Spinal cord (tissue), 10 donors: ENCODE results near the gene MRNIP. TPM values are rescaled to one million over a fixed set of nuclear protein-coding genes. Genes with fewer than 3 reads are reported as not detected.

Experiments
- DNase-seq, 6 donors: peaks; one replicate each; pipeline versions ENCODE4 v3.0.0 to v3.0.0-alpha.2; 2013 to 2015; ENCODE audit warnings: low spot score in 6 of 6, low read depth in 4 of 6
- H3K27ac ChIP-seq: one replicate; pipeline ENCODE4 v1.5.1; 2013; ENCODE audit warnings: low read depth, low read length, control low read depth
- H3K27me3 ChIP-seq: one replicate; pipeline ENCODE4 v1.6.1; 2013; ENCODE audit warnings: low read length; ENCODE audit not compliant: control insufficient read depth, insufficient read depth
- H3K36me3 ChIP-seq: one replicate; pipeline ENCODE4 v1.6.1; 2013; ENCODE audit warnings: low read length; ENCODE audit not compliant: control insufficient read depth, insufficient read depth
- H3K4me1 ChIP-seq: one replicate; pipeline ENCODE4 v1.6.1; 2013; ENCODE audit warnings: low read length; ENCODE audit not compliant: control insufficient read depth, insufficient read depth
- H3K4me3 ChIP-seq: one replicate; pipeline ENCODE4 v1.5.1; 2013; ENCODE audit warnings: low read depth, low read length, control low read depth
- H3K9me3 ChIP-seq: one replicate; pipeline ENCODE4 v1.6.1; 2013; ENCODE audit warnings: low read length; ENCODE audit not compliant: control insufficient read depth, insufficient read depth
- WGBS: methylation state at CpG from one replicate; pipeline ENCODE4 v1.1.5; 2013; ENCODE audit warnings: missing lambda C conversion rate; ENCODE audit not compliant: insufficient coverage; 5-methylcytosine and 5-hydroxymethylcytosine counted together
- polyA plus RNA-seq, 2 donors: library from polyadenylated mRNA; unstranded; fragments of 120-200 nt; gene quantifications; one replicate each; pipeline ENCODE4 v1.2.1, GENCODE V29; 2013; ENCODE audit not compliant: insufficient read length in 2 of 2
- small RNA-seq: library from RNA; depleted of rRNA; stranded (forward); fragments of <200 nt; gene quantifications from one replicate; pipeline ENCODE3, GENCODE V24; 2014; ENCODE audit warnings: low replicate concordance
- total RNA-seq, 2 donors: library from RNA; depleted of rRNA in 1 of 2; stranded (reverse); fragments of 120-200 nt in 1 of 2; fragments of >200 nt in 1 of 2; gene quantifications; one replicate each; pipeline versions ENCODE4 v1.2.3 to v1.2.4, GENCODE V29; 2013 to 2014
- donor health status: healthy.

MRNIP gene
- total and polyA plus RNA-seq, 4 donors: 26.3 to 53.9 (median 42.3) TPM

DNA sequence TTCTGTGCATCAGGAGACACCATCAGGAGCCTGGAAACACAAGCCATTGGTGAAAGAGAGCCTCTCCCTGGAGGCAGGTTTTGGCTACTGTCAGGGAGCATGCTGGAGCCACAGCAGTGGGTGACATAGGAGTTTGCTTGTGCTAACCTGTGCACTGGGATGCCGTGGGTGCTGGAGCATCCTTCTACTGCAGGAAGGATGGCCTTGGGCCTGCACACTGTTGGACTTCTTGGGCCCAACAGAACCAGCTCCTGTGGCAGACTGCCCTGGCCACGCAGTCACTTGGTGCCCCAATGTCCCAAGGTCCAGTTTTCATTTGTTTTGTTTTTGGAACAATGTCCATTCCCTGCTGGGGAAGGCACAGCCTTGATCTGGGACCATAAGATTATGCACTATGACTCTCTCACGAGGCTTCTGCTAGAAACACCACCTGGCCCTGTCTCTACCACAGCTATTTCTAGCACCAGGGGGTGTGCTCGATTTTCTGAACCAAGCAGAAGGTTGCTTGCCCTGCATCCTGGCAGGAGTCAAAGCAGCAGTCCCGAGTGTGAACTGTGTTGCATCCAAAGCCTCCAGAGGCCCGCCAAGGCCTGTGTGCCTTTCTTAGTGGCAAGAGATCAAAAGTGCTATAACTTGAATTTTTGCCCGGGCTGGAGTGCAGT lies 70.3 kb downstream of the MRNIP start:
- 92% methylated on average over 7 of the region's 7 CpGs for WGBS
- DNase-seq: no peak
- Histone ChIP-seq H3K36me3 (peaks cover 21% of the 10 kb centered on the region), H3K27ac (no peak overlapping the region), H3K27me3 (no peaks in the 10 kb centered on the region), H3K4me1 (peaks cover 5% of the 10 kb centered on the region), H3K9me3 (no peaks in the 10 kb centered on the region), H3K4me3 (no peak overlapping the region)

Small RNA genes within 50 kb of the gene (small RNA-seq; reads per million reads assigned to genes)
- 0.10 reads per million for gene MIR1229
- not detected for gene RF00019

Other genes starting within 250 kb of the MRNIP start
- gene HNRNPH1, start 235.1 kb downstream of the MRNIP start, total RNA-seq: 100 to 1,000 TPM; 480 to 560 TPM
- 100 to 1,000 TPM; 633 to 772 TPM for gene HNRNPH1, start 235.1 kb downstream of the MRNIP start, polyA plus RNA-seq
- not detected for gene CBY3, start 177.8 kb downstream of the MRNIP start, total RNA-seq
- gene CBY3, start 177.8 kb downstream of the MRNIP start, polyA plus RNA-seq: 1 to 10 TPM; 2.3 to 2.6 TPM
- 100 to 1,000 TPM; 462 to 537 TPM for gene CANX, start 159.8 kb downstream of the MRNIP start, total RNA-seq
- 100 to 1,000 TPM; 380 to 481 TPM for gene CANX, start 159.8 kb downstream of the MRNIP start, polyA plus RNA-seq
- 10 to 100 TPM; 10.8 to 17.2 TPM for gene MAML1, start 126.0 kb downstream of the MRNIP start, total RNA-seq
- 10 to 100 TPM; 28.7 to 30.4 TPM for gene MAML1, start 126.0 kb downstream of the MRNIP start, polyA plus RNA-seq
- 1 to 10 TPM; 1.9 to 6.2 TPM for gene LTC4S, start 64.8 kb downstream of the MRNIP start, total RNA-seq
- gene LTC4S, start 64.8 kb downstream of the MRNIP start, polyA plus RNA-seq: 10 to 100 TPM; 10.5 to 10.7 TPM
- 10 to 100 TPM; 69.4 to 81.4 TPM for gene MGAT4B, start 52.0 kb downstream of the MRNIP start, total RNA-seq
- 100 to 1,000 TPM; 180 to 211 TPM for gene MGAT4B, start 52.0 kb downstream of the MRNIP start, polyA plus RNA-seq
- gene SQSTM1, start 37.9 kb downstream of the MRNIP start, total RNA-seq: 100 to 1,000 TPM in 1 of 2 donors, 10 to 100 TPM in 1; 95.6 to 155 TPM
- 100 to 1,000 TPM; 107 to 131 TPM for gene SQSTM1, start 37.9 kb downstream of the MRNIP start, polyA plus RNA-seq
- gene TBC1D9B, start 49.1 kb upstream of the MRNIP start, total RNA-seq: 10 to 100 TPM; 46.0 to 47.1 TPM
- gene TBC1D9B, start 49.1 kb upstream of the MRNIP start, polyA plus RNA-seq: 100 to 1,000 TPM; 103 to 124 TPM
- 10 to 100 TPM; 66.5 to 92.7 TPM for gene RNF130, start 212.9 kb upstream of the MRNIP start, total RNA-seq
- 100 to 1,000 TPM in 1 of 2 donors, 10 to 100 TPM in 1; 87.9 to 102 TPM for gene RNF130, start 212.9 kb upstream of the MRNIP start, polyA plus RNA-seq